HFF-Myc (cell line): ENCODE measurements around the gene PCGF3.

Experiments used
- DNase-seq: peaks from one replicate; pipeline ENCODE4 v3.0.0-alpha.2; 2011; ENCODE audit warnings: low read depth; ENCODE audit errors: extremely low read depth
- H3K4me3 ChIP-seq: replicated peaks from 2 replicates; pipeline ENCODE4 v1.5.1; 2011; ENCODE audit warnings: low read depth, mild to moderate bottlenecking, control low read depth, low read length
- CTCF ChIP-seq: IDR thresholded peaks from 2 replicates; pipeline ENCODE4 v1.5.1; 2012; ENCODE audit warnings: mild to moderate bottlenecking, low read depth, low read length, control low read depth; ENCODE audit errors: missing control alignments

The PCGF3 gene

GRCh38 chr4:722169-722725 lies 16.6 kb downstream of the PCGF3 start:
- no peak overlapping the region for H3K4me3 ChIP-seq
- no peak for TF ChIP-seq CTCF
- DNase-seq = no peak

- TF ChIP-seq CTCF = no peak
- no peak overlapping the region for H3K4me3 ChIP-seq
- no peak for DNase-seq
These were observed 17.3 kb downstream of the PCGF3 start for GRCh38 chr4:722851-723360.

GRCh38 chr4:723751-724530 lies 18.3 kb downstream of the PCGF3 start:
- no peak for TF ChIP-seq CTCF
- DNase-seq = no peak
- no peak overlapping the region for H3K4me3 ChIP-seq

GRCh38 chr4:725391-726234 lies 20.0 kb downstream of the PCGF3 start:
- no peak for DNase-seq
- no peak overlapping the region for H3K4me3 ChIP-seq
- TF ChIP-seq CTCF = no peak

- no peak overlapping the region for H3K4me3 ChIP-seq
- no peak for DNase-seq
- TF ChIP-seq CTCF = no peak
These were observed 20.7 kb downstream of the PCGF3 start for GRCh38 chr4:726235-726787.

- H3K4me3 ChIP-seq = no peak overlapping the region
- TF ChIP-seq CTCF = no peak
- DNase-seq = no peak
These were observed 21.2 kb downstream of the PCGF3 start for GRCh38 chr4:726838-727237.
